ENCODE measurements around the gene HMCN2. TPM values are rescaled to one million over a fixed set of nuclear protein-coding genes. Genes with fewer than 3 reads are reported as not detected.

Gene HMCN2
- total and polyA plus RNA-seq, 4 donors: 0.24 to 1.8 (median 0.29) TPM

DNA sequence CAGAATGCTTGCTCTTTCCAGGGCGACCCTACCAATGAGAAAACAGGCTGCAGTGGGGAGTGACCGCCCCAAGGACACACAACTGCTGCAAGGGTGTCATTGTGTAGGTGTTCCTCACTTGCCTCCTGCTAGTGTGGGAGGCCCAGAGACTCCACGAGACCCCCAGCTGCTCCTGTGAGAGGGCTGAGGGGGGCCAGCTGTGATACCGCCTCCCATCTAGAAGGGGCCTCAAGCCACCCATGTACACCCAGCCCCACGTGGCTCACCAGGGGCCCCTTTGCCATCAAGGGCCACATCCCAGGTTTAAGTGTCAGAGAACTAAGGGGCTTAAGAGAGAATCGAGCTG, 177.9 kb downstream of the HMCN2 start:
- H3K9me3 ChIP-seq (ENCODE audit: control insufficient read depth in 4 of 4, low read length in 3 of 4): peaks cover 0 to 5% (median under 1%) of the 10 kb centered on the region in 4 donors
- DNase-seq (ENCODE audit: low spot score): no peak
- H3K4me3 ChIP-seq (ENCODE audit: low read depth in 1 of 3, low read length in 3 of 3): no peak overlapping the region
- H3K9ac ChIP-seq (ENCODE audit: low read depth in 1 of 2, low read length in 2 of 2): no peak overlapping the region
- no peaks in the 10 kb centered on the region for H3K27me3 ChIP-seq (ENCODE audit: control insufficient read depth in 4 of 4, insufficient read depth in 4 of 4, low read length in 3 of 4)
- H3K27ac ChIP-seq (ENCODE audit: low read depth in 1 of 2, low read length in 2 of 2): peak overlapping the region in 1 of 2 donors; percentile 79
- H3K4me1 ChIP-seq (ENCODE audit: control insufficient read depth in 4 of 4, insufficient read depth in 4 of 4, low read length in 3 of 4): peaks cover 16 to 59% (median 41%) of the 10 kb centered on the region in 4 donors
- TF ChIP-seq RXRA (IDR thresholded peaks at IDR 0.05) (no peak), HNF4G (IDR thresholded peaks at IDR 0.05) (no peak), YY1 (IDR thresholded peaks at IDR 0.05) (no peak), RAD21 (IDR thresholded peaks at IDR 0.05) (no peak), SP1 (IDR thresholded peaks at IDR 0.05) (no peak)
- TF ChIP-seq, protein P1, sequence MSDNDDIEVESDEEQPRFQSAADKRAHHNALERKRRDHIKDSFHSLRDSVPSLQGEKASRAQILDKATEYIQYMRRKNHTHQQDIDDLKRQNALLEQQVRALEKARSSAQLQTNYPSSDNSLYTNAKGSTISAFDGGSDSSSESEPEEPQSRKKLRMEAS (IDR thresholded peaks at IDR 0.05): no peak
- TF ChIP-seq, protein P2, sequence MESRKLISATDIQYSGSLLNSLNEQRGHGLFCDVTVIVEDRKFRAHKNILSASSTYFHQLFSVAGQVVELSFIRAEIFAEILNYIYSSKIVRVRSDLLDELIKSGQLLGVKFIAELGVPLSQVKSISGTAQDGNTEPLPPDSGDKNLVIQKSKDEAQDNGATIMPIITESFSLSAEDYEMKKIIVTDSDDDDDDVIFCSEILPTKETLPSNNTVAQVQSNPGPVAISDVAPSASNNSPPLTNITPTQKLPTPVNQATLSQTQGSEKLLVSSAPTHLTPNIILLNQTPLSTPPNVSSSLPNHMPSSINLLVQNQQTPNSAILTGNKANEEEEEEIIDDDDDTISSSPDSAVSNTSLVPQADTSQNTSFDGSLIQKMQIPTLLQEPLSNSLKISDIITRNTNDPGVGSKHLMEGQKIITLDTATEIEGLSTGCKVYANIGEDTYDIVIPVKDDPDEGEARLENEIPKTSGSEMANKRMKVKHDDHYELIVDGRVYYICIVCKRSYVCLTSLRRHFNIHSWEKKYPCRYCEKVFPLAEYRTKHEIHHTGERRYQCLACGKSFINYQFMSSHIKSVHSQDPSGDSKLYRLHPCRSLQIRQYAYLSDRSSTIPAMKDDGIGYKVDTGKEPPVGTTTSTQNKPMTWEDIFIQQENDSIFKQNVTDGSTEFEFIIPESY (IDR thresholded peaks at IDR 0.05): no peak
- H3K36me3 ChIP-seq (ENCODE audit: control insufficient read depth in 4 of 4, insufficient read depth in 3 of 4, low read depth in 1 of 4, low read length in 3 of 4): no peaks in the 10 kb centered on the region
- WGBS: 62% methylated on average over 6 of the region's 6 CpGs

DNA sequence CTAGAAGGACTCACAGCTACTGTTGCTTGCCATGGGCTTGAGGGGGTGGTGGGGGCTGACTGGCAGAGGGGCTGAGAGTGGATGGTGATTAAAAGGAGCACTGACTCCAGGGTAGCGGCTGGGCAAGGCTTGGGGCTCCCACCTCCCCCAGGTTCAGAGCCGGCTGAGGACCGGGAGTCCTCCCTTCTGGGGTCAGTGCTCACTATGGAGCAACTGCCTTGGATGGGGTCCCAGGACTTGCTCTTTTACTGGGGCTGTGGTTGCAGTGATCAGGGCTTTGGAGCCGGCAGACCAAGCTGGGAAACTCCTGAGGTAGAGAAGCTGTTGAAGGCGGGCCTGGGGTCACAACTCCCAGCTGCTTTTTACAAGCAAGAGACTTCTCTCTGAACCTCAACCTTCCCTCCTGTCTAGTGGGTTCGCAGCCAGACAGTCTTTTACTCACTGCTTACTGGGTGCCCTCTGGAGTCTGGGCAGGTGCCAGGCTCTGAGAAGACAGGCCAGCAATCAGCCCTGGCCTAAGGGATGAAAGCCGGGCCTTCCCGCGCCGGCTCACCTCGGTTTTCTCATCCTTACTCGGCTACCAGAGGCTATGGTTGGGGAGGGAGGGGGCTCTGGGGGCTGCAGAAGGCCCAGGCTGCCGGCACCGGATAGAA, 178.4 kb downstream of the HMCN2 start:
- H3K4me1 ChIP-seq (ENCODE audit: control insufficient read depth in 4 of 4, insufficient read depth in 4 of 4, low read length in 3 of 4): peaks cover 14 to 58% (median 42%) of the 10 kb centered on the region in 4 donors
- peaks cover 0 to 5% (median under 1%) of the 10 kb centered on the region in 4 donors for H3K9me3 ChIP-seq (ENCODE audit: control insufficient read depth in 4 of 4, low read length in 3 of 4)
- peak overlapping the region in 1 of 2 donors; percentile 8 for H3K9ac ChIP-seq (ENCODE audit: low read depth in 1 of 2, low read length in 2 of 2)
- DNase-seq (ENCODE audit: low spot score): no peak
- H3K36me3 ChIP-seq (ENCODE audit: control insufficient read depth in 4 of 4, insufficient read depth in 3 of 4, low read depth in 1 of 4, low read length in 3 of 4): no peaks in the 10 kb centered on the region
- H3K4me3 ChIP-seq (ENCODE audit: low read depth in 1 of 3, low read length in 3 of 3): peak overlapping the region in 1 of 3 donors; percentile 76
- WGBS: 29% methylated on average over 14 of the region's 14 CpGs
- H3K27ac ChIP-seq (ENCODE audit: low read depth in 1 of 2, low read length in 2 of 2): peak overlapping the region; percentile 43 to 79
- no peaks in the 10 kb centered on the region for H3K27me3 ChIP-seq (ENCODE audit: control insufficient read depth in 4 of 4, insufficient read depth in 4 of 4, low read length in 3 of 4)
- TF ChIP-seq HNF4G (IDR thresholded peaks at IDR 0.05) (no peak), SP1 (IDR thresholded peaks at IDR 0.05) (peak; percentile 4), FOXA1 (IDR thresholded peaks at IDR 0.05) (no peak), EGR1 (IDR thresholded peaks at IDR 0.05; ENCODE audit: low read depth in 2 of 2) (no peak), RXRA (IDR thresholded peaks at IDR 0.05) (peak in 1 of 2 donors; percentile 28), YY1 (IDR thresholded peaks at IDR 0.05) (no peak), HNF4A (conservative IDR thresholded peaks at IDR 0.05) (peak; percentile 8 to 42)

DNA sequence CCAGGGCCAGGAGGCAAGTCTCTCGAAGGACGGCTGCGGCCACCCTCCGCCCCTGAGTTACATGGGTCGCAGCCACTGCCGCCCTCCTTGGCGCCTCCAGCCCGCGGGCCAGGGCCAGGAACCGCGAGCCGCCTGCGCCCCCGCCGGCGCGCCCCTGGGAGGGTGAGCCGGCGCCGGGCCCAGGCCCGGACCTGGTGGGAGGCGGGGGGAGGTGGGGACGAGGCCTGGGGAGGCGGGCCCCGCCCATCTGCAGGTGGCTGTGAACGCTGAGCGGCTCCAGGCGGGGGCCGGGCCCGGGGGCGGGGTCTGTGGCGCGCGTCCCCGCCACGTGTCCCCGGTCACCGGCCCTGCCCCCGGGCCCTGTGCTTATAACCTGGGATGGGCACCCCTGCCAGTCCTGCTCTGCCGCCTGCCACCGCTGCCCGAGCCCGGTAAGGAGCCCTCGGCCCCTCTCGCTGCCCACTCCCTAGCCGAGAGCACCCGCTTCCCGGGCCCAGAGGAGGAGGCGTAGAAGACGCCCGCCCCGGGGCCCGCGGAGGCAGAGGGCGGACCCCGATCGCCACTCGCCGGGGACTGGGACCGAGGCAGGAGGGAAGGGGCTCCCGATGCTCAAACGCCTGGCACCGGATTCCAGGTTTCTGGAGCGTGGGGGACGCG, 179.1 kb downstream of the HMCN2 start, which contains the start of gene ASS1:
TSS of gene ASS1 (plus strand) at position 397 of the 657 bp plus-strand sequence. CDS start 7,268 bp downstream, outside the sequence.
- under 1% methylated on average over 66 of the region's 66 CpGs for WGBS
- Histone ChIP-seq H3K27ac (ENCODE audit: low read depth in 1 of 2, low read length in 2 of 2) (peak within 1 kb of the TSS; percentile 91 to 94), H3K4me3 (ENCODE audit: low read depth in 1 of 3, low read length in 3 of 3) (peak within 1 kb of the TSS; percentile 76 to 80 (median 80)), H3K27me3 (ENCODE audit: control insufficient read depth in 4 of 4, insufficient read depth in 4 of 4, low read length in 3 of 4) (no peaks in the 10 kb centered on the region), H3K4me1 (ENCODE audit: control insufficient read depth in 4 of 4, insufficient read depth in 4 of 4, low read length in 3 of 4) (peaks cover 18 to 61% (median 49%) of the 10 kb centered on the region in 4 donors), H3K36me3 (ENCODE audit: control insufficient read depth in 4 of 4, insufficient read depth in 3 of 4, low read depth in 1 of 4, low read length in 3 of 4) (no peaks in the 10 kb centered on the region), H3K9ac (ENCODE audit: low read depth in 1 of 2, low read length in 2 of 2) (peak within 1 kb of the TSS; percentile 91 to 92), H3K9me3 (ENCODE audit: control insufficient read depth in 4 of 4, low read length in 3 of 4) (peaks cover 0 to 5% (median under 1%) of the 10 kb centered on the region in 4 donors)
- peak; percentile 78 for DNase-seq (ENCODE audit: low spot score)
- TF ChIP-seq YY1 (IDR thresholded peaks at IDR 0.05): no peak
- no peak for TF ChIP-seq NR2F2 (IDR thresholded peaks at IDR 0.05)
- TF ChIP-seq HNF4A (conservative IDR thresholded peaks at IDR 0.05): no peak
- TF ChIP-seq, protein P2 (IDR thresholded peaks at IDR 0.05): no peak
- TF ChIP-seq RAD21 (IDR thresholded peaks at IDR 0.05): no peak
- no peak for TF ChIP-seq EGR1 (IDR thresholded peaks at IDR 0.05; ENCODE audit: low read depth in 2 of 2)
- TF ChIP-seq, protein P3, sequence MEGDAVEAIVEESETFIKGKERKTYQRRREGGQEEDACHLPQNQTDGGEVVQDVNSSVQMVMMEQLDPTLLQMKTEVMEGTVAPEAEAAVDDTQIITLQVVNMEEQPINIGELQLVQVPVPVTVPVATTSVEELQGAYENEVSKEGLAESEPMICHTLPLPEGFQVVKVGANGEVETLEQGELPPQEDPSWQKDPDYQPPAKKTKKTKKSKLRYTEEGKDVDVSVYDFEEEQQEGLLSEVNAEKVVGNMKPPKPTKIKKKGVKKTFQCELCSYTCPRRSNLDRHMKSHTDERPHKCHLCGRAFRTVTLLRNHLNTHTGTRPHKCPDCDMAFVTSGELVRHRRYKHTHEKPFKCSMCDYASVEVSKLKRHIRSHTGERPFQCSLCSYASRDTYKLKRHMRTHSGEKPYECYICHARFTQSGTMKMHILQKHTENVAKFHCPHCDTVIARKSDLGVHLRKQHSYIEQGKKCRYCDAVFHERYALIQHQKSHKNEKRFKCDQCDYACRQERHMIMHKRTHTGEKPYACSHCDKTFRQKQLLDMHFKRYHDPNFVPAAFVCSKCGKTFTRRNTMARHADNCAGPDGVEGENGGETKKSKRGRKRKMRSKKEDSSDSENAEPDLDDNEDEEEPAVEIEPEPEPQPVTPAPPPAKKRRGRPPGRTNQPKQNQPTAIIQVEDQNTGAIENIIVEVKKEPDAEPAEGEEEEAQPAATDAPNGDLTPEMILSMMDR (IDR thresholded peaks at IDR 0.05; ENCODE audit: low read depth, low read length, missing input control): no peak
- TF ChIP-seq FOXA2 (IDR thresholded peaks at IDR 0.05): no peak
- no peak for TF ChIP-seq FOXA1 (IDR thresholded peaks at IDR 0.05)
- TF ChIP-seq TAF1 (conservative IDR thresholded peaks at IDR 0.05): peak; percentile 76
- TF ChIP-seq, protein P1 (IDR thresholded peaks at IDR 0.05): no peak
- TF ChIP-seq, protein P4, sequence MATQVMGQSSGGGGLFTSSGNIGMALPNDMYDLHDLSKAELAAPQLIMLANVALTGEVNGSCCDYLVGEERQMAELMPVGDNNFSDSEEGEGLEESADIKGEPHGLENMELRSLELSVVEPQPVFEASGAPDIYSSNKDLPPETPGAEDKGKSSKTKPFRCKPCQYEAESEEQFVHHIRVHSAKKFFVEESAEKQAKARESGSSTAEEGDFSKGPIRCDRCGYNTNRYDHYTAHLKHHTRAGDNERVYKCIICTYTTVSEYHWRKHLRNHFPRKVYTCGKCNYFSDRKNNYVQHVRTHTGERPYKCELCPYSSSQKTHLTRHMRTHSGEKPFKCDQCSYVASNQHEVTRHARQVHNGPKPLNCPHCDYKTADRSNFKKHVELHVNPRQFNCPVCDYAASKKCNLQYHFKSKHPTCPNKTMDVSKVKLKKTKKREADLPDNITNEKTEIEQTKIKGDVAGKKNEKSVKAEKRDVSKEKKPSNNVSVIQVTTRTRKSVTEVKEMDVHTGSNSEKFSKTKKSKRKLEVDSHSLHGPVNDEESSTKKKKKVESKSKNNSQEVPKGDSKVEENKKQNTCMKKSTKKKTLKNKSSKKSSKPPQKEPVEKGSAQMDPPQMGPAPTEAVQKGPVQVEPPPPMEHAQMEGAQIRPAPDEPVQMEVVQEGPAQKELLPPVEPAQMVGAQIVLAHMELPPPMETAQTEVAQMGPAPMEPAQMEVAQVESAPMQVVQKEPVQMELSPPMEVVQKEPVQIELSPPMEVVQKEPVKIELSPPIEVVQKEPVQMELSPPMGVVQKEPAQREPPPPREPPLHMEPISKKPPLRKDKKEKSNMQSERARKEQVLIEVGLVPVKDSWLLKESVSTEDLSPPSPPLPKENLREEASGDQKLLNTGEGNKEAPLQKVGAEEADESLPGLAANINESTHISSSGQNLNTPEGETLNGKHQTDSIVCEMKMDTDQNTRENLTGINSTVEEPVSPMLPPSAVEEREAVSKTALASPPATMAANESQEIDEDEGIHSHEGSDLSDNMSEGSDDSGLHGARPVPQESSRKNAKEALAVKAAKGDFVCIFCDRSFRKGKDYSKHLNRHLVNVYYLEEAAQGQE (IDR thresholded peaks at IDR 0.05): peak; percentile 95

All from liver (tissue), 9 donors.